IMR-90 (cell line): ENCODE results near the gene TRIM4. TPM values are rescaled to one million over a fixed set of nuclear protein-coding genes. Genes with fewer than 3 reads are reported as not detected.

Experiments
- ATAC-seq: fragments of 200-7000 bp; cut with Tn5 transposase; 2 replicates; pipeline ENCODE4 v1.9.1; 2020; ENCODE audit warnings: low read depth, mild to moderate bottlenecking, moderate library complexity
- BruUV-seq: library from RNA; stranded (reverse); fragments of 400-500 nt; replicated peaks from 2 replicates; lab custom pipeline; 2021; lab: Mats Ljungman, UMichigan
- CTCF ChIA-PET: fragments of 300-600 bp; formaldehyde crosslinking; extraction: SDS; loops from one replicate; lab custom pipeline; 2021; ENCODE audit warnings: antibody characterized with exemption; lab: Yijun Ruan, JAX
- POLR2A ChIA-PET: fragments of 300-600 bp; sonication (Branson Sonifier 250); formaldehyde crosslinking; loops from one replicate; lab custom pipeline; 2022; ENCODE audit warnings: antibody characterized with exemption; ENCODE audit not compliant: unreplicated experiment; lab: Charles Lee
- DNase-seq: peaks from one replicate; pipeline ENCODE4 v3.0.0; 2013
- H2AFZ ChIP-seq: replicated peaks from 2 replicates; pipeline ENCODE3; 2013; ENCODE audit warnings: low read length, mild to moderate bottlenecking; ENCODE audit not compliant: poor library complexity
- H2AK5ac ChIP-seq: 2 replicates; pipeline ENCODE4 v1.6.1; 2013; ENCODE audit warnings: low read depth, low read length, inconsistent platforms
- H2AK9ac ChIP-seq: replicated peaks from 2 replicates; pipeline ENCODE3; 2013; ENCODE audit warnings: mild to moderate bottlenecking, low read depth, low read length, moderate library complexity; ENCODE audit not compliant: poor library complexity
- H2BK120ac ChIP-seq: 2 replicates; pipeline ENCODE4 v1.6.1; 2013; ENCODE audit warnings: low read depth, low read length, inconsistent platforms
- H2BK15ac ChIP-seq: 3 replicates; pipeline ENCODE4 v1.6.1; 2013; ENCODE audit warnings: low read depth, low read length, inconsistent platforms
- H2BK20ac ChIP-seq: 2 replicates; pipeline ENCODE4 v1.6.1; 2013; ENCODE audit warnings: low read depth, mild to moderate bottlenecking, inconsistent platforms, low read length, moderate library complexity
- H2BK5ac ChIP-seq: 2 replicates; pipeline ENCODE4 v1.6.1; 2013; ENCODE audit warnings: mild to moderate bottlenecking, low read depth, low read length, inconsistent platforms; ENCODE audit not compliant: poor library complexity, severe bottlenecking
- H3K14ac ChIP-seq: replicated peaks from 2 replicates; pipeline ENCODE4 v1.6.1; 2013; ENCODE audit warnings: low read depth, low read length, inconsistent platforms
- H3K18ac ChIP-seq: 2 replicates; pipeline ENCODE4 v1.6.1; 2013; ENCODE audit warnings: low read depth, low read length, control low read depth
- H3K23ac ChIP-seq: 2 replicates; pipeline ENCODE4 v1.6.1; 2013; ENCODE audit warnings: low read depth, low read length, inconsistent platforms
- H3K27ac ChIP-seq: 2 replicates; pipeline ENCODE4 v1.5.1; 2013; ENCODE audit warnings: mild to moderate bottlenecking, control low read depth, low read length; ENCODE audit not compliant: insufficient read depth
- H3K27me3 ChIP-seq: 2 replicates; pipeline ENCODE4 v1.6.1; 2013; ENCODE audit warnings: low read length; ENCODE audit not compliant: control insufficient read depth, insufficient read depth
- H3K36me3 ChIP-seq: 2 replicates; pipeline ENCODE4 v1.6.1; 2013; ENCODE audit warnings: low read length, mixed read lengths; ENCODE audit not compliant: control insufficient read depth, insufficient read depth
- H3K4ac ChIP-seq: 2 replicates; pipeline ENCODE4 v1.6.1; 2013; ENCODE audit warnings: low read depth, low read length, inconsistent platforms
- H3K4me1 ChIP-seq: 2 replicates; pipeline ENCODE4 v1.6.1; 2013; ENCODE audit warnings: low read length, mixed read lengths; ENCODE audit not compliant: control insufficient read depth, insufficient read depth
- H3K4me2 ChIP-seq: 2 replicates; pipeline ENCODE4 v1.6.1; 2013; ENCODE audit warnings: low read depth, mild to moderate bottlenecking, control low read depth, low read length, moderate library complexity
- H3K4me3 ChIP-seq: 2 replicates; pipeline ENCODE4 v1.5.1; 2013; ENCODE audit warnings: low read depth, mild to moderate bottlenecking, control low read depth, low read length, moderate library complexity; ENCODE audit not compliant: insufficient read depth
- H3K56ac ChIP-seq: 2 replicates; pipeline ENCODE4 v1.6.1; 2013; ENCODE audit warnings: low read length, inconsistent platforms; ENCODE audit not compliant: insufficient read depth; ENCODE audit errors: extremely low read depth
- H3K79me1 ChIP-seq, 2 experiments: 2 replicates each; pipeline ENCODE4 v1.6.1; 2013; ENCODE audit warnings: low read length in 2 of 2, inconsistent platforms in 1 of 2, low read depth in 1 of 2
- H3K9ac ChIP-seq: 2 replicates; pipeline ENCODE4 v1.6.1; 2013; ENCODE audit warnings: low read depth, low read length, control low read depth
- H3K9me1 ChIP-seq: 2 replicates; pipeline ENCODE4 v1.6.1; 2013; ENCODE audit warnings: low read length, inconsistent platforms; ENCODE audit not compliant: insufficient read depth
- H3K9me3 ChIP-seq: 2 replicates; pipeline ENCODE4 v1.6.1; 2013; ENCODE audit warnings: low read length; ENCODE audit not compliant: control insufficient read depth, insufficient read depth
- H4K20me1 ChIP-seq: 2 replicates; pipeline ENCODE4 v1.6.1; 2013; ENCODE audit warnings: low read length, inconsistent platforms; ENCODE audit not compliant: insufficient read depth
- H4K5ac ChIP-seq: 2 replicates; pipeline ENCODE4 v1.6.1; 2013; ENCODE audit warnings: mild to moderate bottlenecking, low read depth, low read length, control low read depth
- H4K8ac ChIP-seq, 2 experiments: 2 replicates each; pipeline ENCODE4 v1.6.1; 2013; ENCODE audit warnings: low read depth in 2 of 2, low read length in 2 of 2, control low read depth in 1 of 2, inconsistent platforms in 1 of 2
- H4K91ac ChIP-seq: 2 replicates; pipeline ENCODE4 v1.6.1; 2013; ENCODE audit warnings: low read depth, low read length, inconsistent platforms; ENCODE audit not compliant: insufficient read depth
- BHLHE40 ChIP-seq: fragments of 150-350 bp; IDR thresholded peaks from 2 replicates; pipeline ENCODE4 v1.6.1; 2016; ENCODE audit warnings: mild to moderate bottlenecking, low read depth, low read length
- CHD1 ChIP-seq: IDR thresholded peaks from 2 replicates; pipeline ENCODE4 v1.6.1; 2012; ENCODE audit warnings: low read depth, low read length, improper control_type of control experiment
- CTCF ChIP-seq: conservative IDR thresholded peaks from 2 replicates; pipeline ENCODE4 v1.5.1; 2012; ENCODE audit warnings: mild to moderate bottlenecking, low read depth, low read length, improper control_type of control experiment
- FOS ChIP-seq: fragments of 150-350 bp; IDR thresholded peaks from 2 replicates; pipeline ENCODE4 v1.6.1; 2016; ENCODE audit warnings: low read depth, low read length
- MXI1 ChIP-seq: IDR thresholded peaks from 2 replicates; pipeline ENCODE4 v1.6.1; 2012; ENCODE audit warnings: low read depth, mild to moderate bottlenecking, low read length, moderate library complexity, borderline replicate concordance
- RFX5 ChIP-seq: IDR thresholded peaks from 2 replicates; pipeline ENCODE4 v1.8.0; 2012; ENCODE audit warnings: low read depth, mild to moderate bottlenecking, low read length, moderate library complexity
- WGBS, 2 experiments: methylation state at CpG; one replicate each; pipeline versions ENCODE4 v1.1.5 to v1.1.7; 2013; ENCODE audit warnings: missing lambda C conversion rate in 2 of 2; ENCODE audit not compliant: insufficient read length in 1 of 2; ENCODE audit errors: extremely low coverage in 2 of 2; 5-methylcytosine and 5-hydroxymethylcytosine counted together
- dilution Hi-C: fragments of 300-500 bp; cut with HindIII; formaldehyde crosslinking; loops from one replicate; pipeline ENCODE4 v1.14.3; 2018; ENCODE audit warnings: low sequenced_read_pairs; ENCODE audit not compliant: unreplicated experiment
- in situ Hi-C: fragments of 300-500 bp; cut with MboI; formaldehyde crosslinking; loops from 3 replicates; pipeline ENCODE4 v1.14.3; 2019; ENCODE audit warnings: low sequenced_read_pairs, inconsistent platforms, mixed read lengths
- intact Hi-C: fragments of 100-400 bp; cut with micrococcal nuclease; formaldehyde crosslinking; loops from 2 replicates; pipeline ENCODE4 v1.10.0; 2022
- polyA plus RNA-seq, 3 experiments: library from polyadenylated mRNA; depleted of rRNA; stranded (reverse); fragments of >200 nt; gene quantifications; 2 replicates each; pipeline ENCODE4 v1.2.3, GENCODE V29; 2012; ENCODE audit warnings: low replicate concordance in 1 of 3
- total RNA-seq: library from RNA; depleted of rRNA; stranded (reverse); fragments of >200 nt; gene quantifications from 2 replicates; pipeline ENCODE4 v1.2.3, GENCODE V29; 2012

Gene TRIM4
- total and polyA plus RNA-seq, 2 of the 4 experiments (the other 2 are of a cell fraction), result 10.6 to 13.4 TPM

GRCh38 chr7:99947608-99948007 lies 28.3 kb upstream of the TRIM4 start:
- Histone ChIP-seq H3K23ac (no peak overlapping the region), H3K4ac (no peak overlapping the region), H3K18ac (no peak overlapping the region), H3K27me3 (peaks cover 11% of the 10 kb centered on the region), H3K4me2 (no peak overlapping the region), H3K9ac (no peak overlapping the region), H3K9me3 (no peaks in the 10 kb centered on the region), H4K5ac (no peak overlapping the region), H3K36me3 (no peaks in the 10 kb centered on the region), H2AFZ (no peak overlapping the region), H4K20me1 (no peaks in the 10 kb centered on the region), H3K4me1 (no peaks in the 10 kb centered on the region), H3K27ac (no peak overlapping the region), H2BK15ac (no peak overlapping the region), H3K79me1 (no peaks in the 10 kb centered on the region), H2AK5ac (no peak overlapping the region), H3K4me3 (no peak overlapping the region), H3K9me1 (no peaks in the 10 kb centered on the region), H2BK120ac (no peak overlapping the region), H4K91ac (no peak overlapping the region), H2AK9ac (no peak overlapping the region), H2BK5ac (no peak overlapping the region), H3K56ac (no peak overlapping the region), H4K8ac (no peak overlapping the region), H2BK20ac (no peak overlapping the region), H3K14ac (no peak overlapping the region)
- dilution Hi-C loops, result no loop called here
- POLR2A ChIA-PET, result no interaction called here
- TF ChIP-seq RFX5, result no peak
- TF ChIP-seq FOS, result no peak
- TF ChIP-seq CHD1, result no peak
- TF ChIP-seq CTCF, result no peak
- TF ChIP-seq BHLHE40, result no peak
- TF ChIP-seq MXI1, result no peak
- no TSS peak for BruUV-seq
- DNase-seq (no peak), ATAC-seq (no peak)
- CTCF ChIA-PET, result no interaction called here
- in situ Hi-C loops, result no loop called here
- intact Hi-C loops, result no loop called here
- no CpG with 5 or more reads among the region's 1 CpG for WGBS, 2 experiments
